Vagina (tissue), 2 donors: Measurements from ENCODE around the gene NPAS2.

Experiments used
- CTCF ChIP-seq, 3 experiments: fragments of 450-650 bp in 2 of 3; fragments of 200-600 bp in 1 of 3; sonication (generic) in 1 of 3; IDR thresholded peaks; one replicate each; pipeline ENCODE4 v1.5.1; 2017 to 2019; ENCODE audit warnings: antibody characterized with exemption in 3 of 3, mild to moderate bottlenecking in 2 of 3, moderate library complexity in 2 of 3
- POLR2A ChIP-seq, 2 donors: fragments of 450-650 bp; IDR thresholded peaks; one replicate each; pipeline ENCODE4 v1.6.1; 2017; ENCODE audit warnings: antibody characterized with exemption in 2 of 2, mild to moderate bottlenecking in 2 of 2, moderate library complexity in 2 of 2
- POLR2AphosphoS5 ChIP-seq, 2 donors: sonication (generic); formaldehyde crosslinking; IDR thresholded peaks; one replicate each; pipeline ENCODE4 v1.9.0; 2017; ENCODE audit warnings: antibody characterized with exemption in 2 of 2, mild to moderate bottlenecking in 2 of 2, low read depth in 1 of 2; ENCODE audit not compliant: insufficient read depth in 1 of 2

GRCh38 chr2:100898035-100898665, 78.2 kb downstream of the NPAS2 start:
- TF ChIP-seq POLR2A (IDR thresholded peaks at IDR 0.05) (no peak), POLR2AphosphoS5 (IDR thresholded peaks at IDR 0.05; ENCODE audit: insufficient read depth in 1 of 2, low read depth in 1 of 2) (no peak), CTCF (IDR thresholded peaks at IDR 0.05) (no peak)
